ENCODE results near the gene LYRM9.
"Not testable (repeated sequence)": the region's sequence is repeated elsewhere in the genome, so short reads cannot be mapped to it uniquely, and the experiment has no call there.

The LYRM9 gene

GRCh38 chr17:27892866-27893769, at the start of gene LYRM9:
TSS of gene LYRM9 (minus strand) at chr17:27893365. CDS start at chr17:27882694, 10,671 bp downstream.
- peak; percentile 98 for DNase-seq

- DNase-seq, result no peak
These were observed 47.6 kb upstream of the LYRM9 start for GRCh38 chr17:27940503-27941428.

GRCh38 chr17:27939474-27940465, 46.6 kb upstream of the LYRM9 start:
- DNase-seq, result peak; percentile 51

DNA sequence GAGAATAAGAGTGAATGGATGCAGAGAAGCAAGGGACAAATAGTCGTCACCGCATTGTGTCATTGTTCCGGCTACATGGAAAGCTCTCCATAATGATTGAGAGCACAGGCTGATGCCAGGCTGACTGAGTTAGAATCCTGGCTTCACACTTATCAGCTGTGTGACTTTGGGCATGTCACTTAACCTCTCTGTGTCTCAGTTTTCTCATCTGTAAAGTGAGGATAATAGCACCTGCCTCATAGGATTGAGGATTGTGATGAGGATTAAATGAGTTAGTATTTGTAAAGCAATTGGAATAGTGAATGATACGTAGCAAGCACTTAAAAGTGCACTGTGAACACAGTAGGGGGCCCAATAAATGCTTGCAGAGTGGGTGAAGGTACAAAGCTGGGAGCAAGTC, 45.7 kb upstream of the LYRM9 start:
- no peak for DNase-seq

GRCh38 chr17:27938241-27938640, 45.1 kb upstream of the LYRM9 start:
- DNase-seq, result no peak

DNA sequence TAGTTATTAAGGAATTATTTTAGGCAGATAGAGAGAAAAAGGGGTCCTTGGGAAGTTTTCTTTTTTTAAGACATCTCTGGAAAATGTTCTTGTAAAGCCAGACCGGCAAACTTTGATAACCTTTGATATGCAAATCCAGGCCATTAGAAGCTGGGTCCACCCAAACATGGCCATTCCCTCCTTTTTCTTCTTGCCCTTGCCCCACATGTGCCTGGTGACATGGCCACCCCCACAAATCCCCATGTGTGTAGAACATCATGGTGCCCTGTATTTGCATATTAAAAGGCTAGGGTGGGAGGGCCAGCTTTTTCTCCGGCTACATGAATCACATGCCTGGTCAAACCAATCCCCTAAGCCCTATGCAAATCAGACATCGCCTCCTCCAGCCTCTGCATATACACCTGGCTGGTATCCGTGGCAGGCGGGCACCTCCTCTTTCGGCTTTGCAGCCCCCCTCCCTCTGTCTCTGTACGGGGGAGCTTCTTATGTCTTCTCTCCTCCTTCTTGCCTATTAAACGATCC, 43.9 kb upstream of the LYRM9 start:
- no peak for DNase-seq

- DNase-seq, result no peak
These were observed 36.8 kb upstream of the LYRM9 start for GRCh38 chr17:27930000-27930399.

DNA sequence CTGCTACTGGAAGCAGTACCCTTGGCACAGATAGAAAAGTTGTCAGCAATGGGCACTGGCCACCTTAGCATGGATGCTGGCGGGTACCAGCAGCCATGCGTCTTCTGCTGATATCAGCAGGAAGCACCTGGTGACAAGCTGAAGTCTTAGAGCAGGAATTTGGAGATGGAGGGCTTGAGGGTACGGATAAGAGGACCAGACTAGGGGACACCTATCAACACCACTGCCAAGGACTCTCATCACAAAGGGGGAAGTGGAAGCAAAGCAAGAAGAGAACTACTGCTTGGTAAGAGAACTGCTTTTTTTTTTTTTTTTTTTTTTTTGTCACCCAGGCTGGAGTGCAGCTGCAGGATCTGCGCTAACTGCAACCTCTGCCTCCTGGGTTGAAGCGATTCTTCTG, 35.4 kb upstream of the LYRM9 start:
- DNase-seq, result no peak

GRCh38 chr17:27927781-27928180, 34.6 kb upstream of the LYRM9 start:
- no peak for DNase-seq

GRCh38 chr17:27921599-27921998, 28.4 kb upstream of the LYRM9 start:
- no peak for DNase-seq

- DNase-seq, result no peak
These were observed 27.9 kb upstream of the LYRM9 start for GRCh38 chr17:27921077-27921476.

DNA sequence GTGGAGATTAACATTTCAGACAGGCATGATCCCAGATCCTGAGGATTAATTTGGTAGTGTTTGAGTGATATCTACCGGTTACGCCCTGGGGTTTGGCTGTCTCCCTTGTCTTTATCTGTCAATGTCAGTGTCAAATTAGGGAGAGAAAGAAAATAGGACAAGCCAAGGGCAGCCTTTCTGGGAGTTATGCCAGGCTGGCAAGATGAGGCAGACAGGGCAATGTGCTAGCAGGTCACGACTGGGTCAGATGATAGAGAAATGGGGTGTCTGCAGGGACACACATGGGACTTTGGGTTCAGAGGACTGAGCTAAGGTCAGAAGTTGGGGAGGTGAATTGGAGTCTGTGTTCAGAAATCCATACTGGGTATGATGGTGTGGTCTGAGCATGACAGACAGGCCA, 27.4 kb upstream of the LYRM9 start:
- no peak for DNase-seq

- no peak for DNase-seq
These were observed 25.9 kb upstream of the LYRM9 start for GRCh38 chr17:27919079-27919478.

DNA sequence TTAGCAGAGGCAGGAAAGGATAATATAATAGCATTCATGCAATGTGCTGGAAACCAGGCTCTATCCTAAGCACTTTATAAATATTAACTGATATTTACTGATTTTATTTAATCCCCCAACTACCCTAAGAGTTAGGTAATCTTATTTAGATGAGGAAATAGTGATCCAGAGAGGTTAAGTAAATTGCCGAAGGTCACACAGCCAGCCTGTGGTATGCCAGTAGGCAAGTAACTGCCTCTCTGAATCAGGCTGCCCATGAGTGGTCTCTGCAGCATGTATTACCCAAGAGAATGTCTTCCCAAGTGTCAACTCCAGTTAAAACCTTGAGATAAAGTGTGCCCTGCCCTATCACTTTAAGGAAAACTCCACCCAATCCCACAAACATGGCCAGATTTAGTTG, 25.3 kb upstream of the LYRM9 start:
- DNase-seq, result no peak

DNA sequence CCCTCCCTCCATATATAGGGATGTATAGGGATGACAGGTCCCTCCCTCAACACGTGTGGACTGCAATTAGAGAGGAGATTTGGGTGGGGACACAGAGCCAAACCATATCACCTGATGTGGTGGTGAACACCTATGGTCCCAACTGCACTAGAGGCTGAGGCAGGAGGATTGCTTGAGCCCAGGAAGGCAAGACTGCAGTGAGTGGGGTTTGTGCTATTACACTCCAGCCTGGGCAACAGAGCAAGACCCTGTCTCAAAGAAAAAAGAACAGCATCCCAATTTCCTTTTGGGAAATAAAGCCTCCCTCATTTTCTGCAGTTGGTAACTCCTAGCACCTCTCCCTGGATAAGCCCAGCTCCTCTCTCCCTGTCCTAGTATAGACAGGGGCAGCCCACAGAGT, 23.8 kb upstream of the LYRM9 start:
- no peak for DNase-seq

DNA sequence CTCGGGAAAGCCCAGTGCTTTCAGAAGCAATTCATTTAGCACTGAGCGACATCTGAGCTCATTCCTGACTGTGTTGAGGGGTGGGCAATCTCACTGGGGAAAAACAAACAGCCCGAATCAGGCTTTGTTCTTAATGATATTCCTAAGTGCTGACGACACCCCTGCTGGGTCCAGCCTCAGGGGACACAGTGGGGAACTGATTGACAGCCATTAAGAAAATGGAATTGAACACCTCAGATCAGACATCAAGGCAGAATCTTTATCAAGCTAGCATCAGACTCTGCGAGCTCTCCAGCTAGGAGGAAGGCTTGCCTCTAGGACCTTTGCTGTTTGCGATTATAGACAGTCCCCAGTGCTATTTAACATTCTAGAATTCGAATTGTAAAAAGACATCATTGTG, 22.5 kb upstream of the LYRM9 start:
- no peak for DNase-seq

DNA sequence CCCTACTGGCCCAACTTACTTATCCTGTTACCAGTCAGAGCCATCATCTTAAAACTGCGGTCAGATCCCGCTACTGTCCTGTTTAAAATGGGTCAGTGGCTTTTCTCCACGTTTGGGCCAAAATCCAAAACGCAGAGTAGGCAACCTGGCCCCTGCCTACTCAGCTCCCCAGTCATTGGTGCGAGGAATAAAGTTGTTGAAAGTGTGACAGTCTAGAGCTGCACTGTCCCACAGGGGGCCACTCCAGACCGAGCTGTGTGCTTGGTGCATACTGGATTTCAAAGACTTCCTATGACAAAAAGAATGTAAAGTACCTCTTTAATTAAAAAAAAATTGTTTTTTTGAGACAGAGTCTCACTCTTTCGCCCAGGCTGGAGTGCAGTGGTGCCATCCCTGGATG, 21.2 kb upstream of the LYRM9 start:
- no peak for DNase-seq

- no peak for DNase-seq
These were observed 19.8 kb upstream of the LYRM9 start for GRCh38 chr17:27912964-27913363.

DNA sequence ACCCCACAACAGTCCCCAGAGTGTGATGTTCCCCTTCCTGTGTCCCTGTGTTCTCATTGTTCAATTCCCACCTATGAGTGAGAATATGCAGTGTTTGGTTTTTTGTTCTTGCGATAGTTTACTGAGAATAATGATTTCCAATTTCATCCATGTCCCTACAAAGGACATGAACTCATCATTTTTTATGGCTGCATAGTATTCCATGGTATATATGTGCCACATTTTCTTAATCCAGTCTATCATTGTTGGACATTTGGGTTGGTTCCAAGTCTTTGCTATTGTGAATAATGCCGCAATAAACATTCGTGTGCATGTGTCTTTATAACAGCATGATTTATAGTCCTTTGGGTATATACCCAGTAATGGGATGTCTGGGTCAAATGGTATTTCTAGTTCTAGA, 19.1 kb upstream of the LYRM9 start:
- DNase-seq, result not testable (repeated sequence)

DNA sequence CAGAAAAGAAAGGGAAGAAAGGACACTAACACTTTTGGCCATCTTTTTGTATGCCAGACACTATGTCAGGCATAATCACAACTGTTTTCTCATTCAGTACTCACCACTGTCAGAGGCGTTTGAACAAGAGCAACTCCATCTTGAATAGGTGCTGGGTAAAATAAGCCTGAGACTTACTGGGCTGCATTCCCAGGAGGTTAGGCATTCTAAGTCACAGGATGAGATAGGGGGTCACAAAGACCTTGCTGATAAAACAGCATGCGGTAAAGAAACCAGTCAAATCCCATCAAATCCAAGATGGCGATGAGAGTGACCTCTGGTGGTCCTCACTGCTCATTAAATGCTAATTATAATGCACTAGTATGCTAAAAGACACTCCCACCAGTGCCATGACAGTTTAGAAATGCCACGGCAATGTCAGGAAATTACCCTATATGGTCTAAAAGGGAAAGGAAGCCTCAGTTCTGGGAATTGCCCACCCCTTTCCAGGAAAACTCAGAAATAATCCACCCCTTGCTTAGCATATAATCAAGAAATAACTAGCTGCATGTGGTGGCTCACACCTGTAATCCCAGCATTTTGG, 14.9 kb upstream of the LYRM9 start:
- DNase-seq, result peak; percentile 85

GRCh38 chr17:27906623-27907022, 13.5 kb upstream of the LYRM9 start:
- no peak for DNase-seq

GRCh38 chr17:27906226-27906580, 13.0 kb upstream of the LYRM9 start:
- DNase-seq, result no peak

Data from OCI-M1 (cell line).